Vagina (tissue), 2 donors: ENCODE results near the gene CD52.
"Not testable (repeated sequence)": the region's sequence is repeated elsewhere in the genome, so short reads cannot be mapped to it uniquely, and the experiment has no call there.

Experiments used
- POLR2A ChIP-seq, 2 donors: fragments of 450-650 bp; IDR thresholded peaks; one replicate each; pipeline ENCODE4 v1.6.1; 2017; ENCODE audit warnings: antibody characterized with exemption in 2 of 2, mild to moderate bottlenecking in 2 of 2, moderate library complexity in 2 of 2
- POLR2AphosphoS5 ChIP-seq, 2 donors: sonication (generic); formaldehyde crosslinking; IDR thresholded peaks; one replicate each; pipeline ENCODE4 v1.9.0; 2017; ENCODE audit warnings: antibody characterized with exemption in 2 of 2, mild to moderate bottlenecking in 2 of 2, low read depth in 1 of 2; ENCODE audit not compliant: insufficient read depth in 1 of 2
- TF ChIP-seq, protein P1 (sequence below), 3 experiments: fragments of 450-650 bp in 2 of 3; fragments of 200-600 bp in 1 of 3; sonication (generic) in 1 of 3; IDR thresholded peaks; one replicate each; pipeline ENCODE4 v1.5.1; 2017 to 2019; ENCODE audit warnings: antibody characterized with exemption in 3 of 3, mild to moderate bottlenecking in 2 of 3, moderate library complexity in 2 of 3

DNA sequence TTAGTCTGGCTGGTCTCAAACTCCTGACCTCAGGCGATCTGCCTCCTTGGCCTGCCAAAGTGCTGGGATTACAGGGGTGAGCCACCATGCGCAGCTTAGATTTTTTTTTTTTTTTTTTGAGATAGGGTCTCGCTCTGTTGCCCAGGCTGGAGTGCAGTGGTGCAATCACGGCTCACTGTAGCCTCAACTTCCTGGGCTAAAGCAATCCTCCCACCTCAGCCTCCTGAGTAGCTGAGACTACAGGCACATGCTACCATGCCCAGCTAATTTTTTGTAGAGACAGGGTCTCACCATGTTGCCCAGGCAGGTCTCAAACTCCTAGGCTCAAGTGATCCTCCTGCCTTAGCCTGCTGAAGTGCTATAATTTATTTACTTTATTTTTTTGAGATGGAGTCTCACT is 11.6 kb downstream of the CD52 start:
- TF ChIP-seq POLR2A (IDR thresholded peaks at IDR 0.05); POLR2AphosphoS5 (IDR thresholded peaks at IDR 0.05; ENCODE audit: insufficient read depth in 1 of 2, low read depth in 1 of 2): not testable (repeated sequence)
- TF ChIP-seq, protein P1, sequence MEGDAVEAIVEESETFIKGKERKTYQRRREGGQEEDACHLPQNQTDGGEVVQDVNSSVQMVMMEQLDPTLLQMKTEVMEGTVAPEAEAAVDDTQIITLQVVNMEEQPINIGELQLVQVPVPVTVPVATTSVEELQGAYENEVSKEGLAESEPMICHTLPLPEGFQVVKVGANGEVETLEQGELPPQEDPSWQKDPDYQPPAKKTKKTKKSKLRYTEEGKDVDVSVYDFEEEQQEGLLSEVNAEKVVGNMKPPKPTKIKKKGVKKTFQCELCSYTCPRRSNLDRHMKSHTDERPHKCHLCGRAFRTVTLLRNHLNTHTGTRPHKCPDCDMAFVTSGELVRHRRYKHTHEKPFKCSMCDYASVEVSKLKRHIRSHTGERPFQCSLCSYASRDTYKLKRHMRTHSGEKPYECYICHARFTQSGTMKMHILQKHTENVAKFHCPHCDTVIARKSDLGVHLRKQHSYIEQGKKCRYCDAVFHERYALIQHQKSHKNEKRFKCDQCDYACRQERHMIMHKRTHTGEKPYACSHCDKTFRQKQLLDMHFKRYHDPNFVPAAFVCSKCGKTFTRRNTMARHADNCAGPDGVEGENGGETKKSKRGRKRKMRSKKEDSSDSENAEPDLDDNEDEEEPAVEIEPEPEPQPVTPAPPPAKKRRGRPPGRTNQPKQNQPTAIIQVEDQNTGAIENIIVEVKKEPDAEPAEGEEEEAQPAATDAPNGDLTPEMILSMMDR (IDR thresholded peaks at IDR 0.05): not testable (repeated sequence)
